BE2C (cell line): Measurements from ENCODE around the gene INPP4B.

Source experiments
- DNase-seq: peaks from one replicate; pipeline ENCODE4 v3.0.0-alpha.2; 2020
- H3K27me3 ChIP-seq: fragments of 250-450 bp; sonication (Bioruptor Pico); 2 replicates; pipeline ENCODE4 v1.5.1; 2020; ENCODE audit warnings: mild to moderate bottlenecking
- H3K36me3 ChIP-seq: fragments of 250-450 bp; sonication (Bioruptor Pico); 2 replicates; pipeline ENCODE4 v1.5.1; 2020; ENCODE audit warnings: mild to moderate bottlenecking
- H3K4me1 ChIP-seq: fragments of 250-450 bp; sonication (Bioruptor Pico); 2 replicates; pipeline ENCODE4 v1.5.1; 2020
- H3K4me3 ChIP-seq: 2 replicates; pipeline ENCODE4 v1.5.1; 2011; ENCODE audit warnings: low read depth, low read length
- H3K9me3 ChIP-seq: fragments of 250-450 bp; sonication (Bioruptor Pico); 2 replicates; pipeline ENCODE4 v1.5.1; 2020
- CTCF ChIP-seq: IDR thresholded peaks from 2 replicates; pipeline ENCODE4 v1.5.1; 2012; ENCODE audit warnings: mild to moderate bottlenecking, low read depth, low read length

Gene INPP4B

GRCh38 chr4:142535009-142535408 lies 311.1 kb downstream of the INPP4B start:
- H3K27me3 ChIP-seq = no peaks in the 10 kb centered on the region
- no peaks in the 10 kb centered on the region for H3K9me3 ChIP-seq
- H3K36me3 ChIP-seq = no peaks in the 10 kb centered on the region
- no peak overlapping the region for H3K4me3 ChIP-seq
- no peak for TF ChIP-seq CTCF
- no peak for DNase-seq
- H3K4me1 ChIP-seq = peaks cover 5% of the 10 kb centered on the region

GRCh38 chr4:142532054-142532453 lies 314.0 kb downstream of the INPP4B start:
- Histone ChIP-seq H3K9me3 (no peaks in the 10 kb centered on the region), H3K4me1 (peaks cover 5% of the 10 kb centered on the region), H3K27me3 (no peaks in the 10 kb centered on the region), H3K36me3 (no peaks in the 10 kb centered on the region), H3K4me3 (no peak overlapping the region)
- no peak for DNase-seq
- TF ChIP-seq CTCF = no peak

GRCh38 chr4:142530728-142531127 lies 315.4 kb downstream of the INPP4B start:
- no peak for TF ChIP-seq CTCF
- no peak overlapping the region for H3K4me3 ChIP-seq
- peaks cover 5% of the 10 kb centered on the region for H3K4me1 ChIP-seq
- H3K9me3 ChIP-seq = no peaks in the 10 kb centered on the region
- DNase-seq = no peak
- H3K27me3 ChIP-seq = no peaks in the 10 kb centered on the region
- H3K36me3 ChIP-seq = no peaks in the 10 kb centered on the region

GRCh38 chr4:142528433-142528832 lies 317.7 kb downstream of the INPP4B start:
- H3K4me1 ChIP-seq = peaks cover 5% of the 10 kb centered on the region
- no peaks in the 10 kb centered on the region for H3K36me3 ChIP-seq
- no peaks in the 10 kb centered on the region for H3K27me3 ChIP-seq
- no peaks in the 10 kb centered on the region for H3K9me3 ChIP-seq
- no peak for DNase-seq
- TF ChIP-seq CTCF = no peak
- no peak overlapping the region for H3K4me3 ChIP-seq

DNA sequence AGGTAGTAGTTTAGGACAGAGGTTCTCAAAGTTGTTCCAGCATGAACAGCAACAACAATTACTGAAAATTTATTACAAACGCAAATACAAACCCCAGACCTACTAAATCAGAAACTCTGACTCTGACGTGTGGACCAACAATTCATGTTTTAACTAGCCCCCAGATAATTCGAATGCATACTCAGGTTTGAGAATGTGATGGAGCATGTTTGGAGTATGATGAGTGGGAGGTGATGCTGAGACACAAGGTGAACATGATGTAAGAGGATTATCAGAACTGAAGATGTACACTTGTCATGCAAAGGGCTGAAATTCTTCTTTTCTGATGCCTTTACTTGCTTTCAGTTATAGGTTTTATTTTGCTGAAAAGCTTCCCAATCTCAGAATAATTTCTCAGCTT lies 323.0 kb downstream of the INPP4B start:
- Histone ChIP-seq H3K27me3 (no peaks in the 10 kb centered on the region), H3K36me3 (no peaks in the 10 kb centered on the region), H3K4me1 (peaks cover 5% of the 10 kb centered on the region; the same call in 1 of the 2 replicates), H3K4me3 (no peak overlapping the region), H3K9me3 (no peaks in the 10 kb centered on the region)
- DNase-seq = no peak
- TF ChIP-seq CTCF = no peak

- Histone ChIP-seq H3K9me3 (no peaks in the 10 kb centered on the region), H3K27me3 (no peaks in the 10 kb centered on the region), H3K4me1 (peaks cover 5% of the 10 kb centered on the region; the same call in 1 of the 2 replicates), H3K36me3 (no peaks in the 10 kb centered on the region), H3K4me3 (no peak overlapping the region)
- no peak for TF ChIP-seq CTCF
- DNase-seq = no peak
Measured at GRCh38 chr4:142519342-142519741, 326.8 kb downstream of the INPP4B start.
